Measurements from ENCODE around the gene MAP3K6.

MAP3K6 gene

DNA sequence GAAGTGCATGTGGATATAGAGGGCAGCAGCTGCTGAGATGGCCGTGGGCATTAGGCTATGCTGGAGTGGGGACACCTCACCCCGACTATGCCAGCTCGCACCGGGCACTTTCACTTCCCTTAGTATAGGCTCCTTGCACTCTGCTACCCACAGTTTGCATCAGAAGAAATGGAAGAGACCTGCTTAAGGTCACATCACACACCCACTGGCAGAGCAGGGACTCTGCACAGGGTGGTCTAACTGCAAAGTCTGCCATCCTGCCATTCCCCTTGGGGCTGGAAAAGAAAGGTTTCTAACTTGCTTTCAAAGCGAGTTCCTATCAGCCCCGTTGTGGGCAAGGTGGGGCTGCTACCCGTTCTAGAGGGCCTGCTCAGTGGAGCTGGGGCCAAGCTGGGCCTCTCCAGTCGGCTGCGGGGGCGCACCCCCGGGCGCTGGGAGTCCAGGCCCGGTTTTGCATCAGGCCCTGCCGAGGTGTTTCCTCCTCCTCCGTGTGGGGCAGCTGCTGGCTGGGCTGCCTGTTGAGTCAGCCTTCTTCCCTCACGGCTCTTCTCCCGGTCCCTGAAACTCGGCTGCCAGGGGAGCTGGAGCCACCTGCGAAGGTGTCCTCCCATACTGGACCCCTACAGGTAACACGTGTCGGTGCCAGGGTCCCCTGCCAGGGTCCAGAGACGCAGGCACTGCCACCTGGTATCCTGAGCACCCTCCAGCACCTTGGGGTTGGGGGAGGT is 25.1 kb downstream of the MAP3K6 start, which contains the start of gene SYTL1:
Gene SYTL1, plus strand, starts transcription at position 498 of the 728 bp plus-strand sequence. CDS start 3,313 bp downstream, outside the sequence.
- DNase-seq (ENCODE audit: low read depth) = peak; percentile 64
- peak within 1 kb of the TSS; percentile 47 for H3K4me3 ChIP-seq (ENCODE audit: low read depth, low read length)
- TF ChIP-seq, protein P1, sequence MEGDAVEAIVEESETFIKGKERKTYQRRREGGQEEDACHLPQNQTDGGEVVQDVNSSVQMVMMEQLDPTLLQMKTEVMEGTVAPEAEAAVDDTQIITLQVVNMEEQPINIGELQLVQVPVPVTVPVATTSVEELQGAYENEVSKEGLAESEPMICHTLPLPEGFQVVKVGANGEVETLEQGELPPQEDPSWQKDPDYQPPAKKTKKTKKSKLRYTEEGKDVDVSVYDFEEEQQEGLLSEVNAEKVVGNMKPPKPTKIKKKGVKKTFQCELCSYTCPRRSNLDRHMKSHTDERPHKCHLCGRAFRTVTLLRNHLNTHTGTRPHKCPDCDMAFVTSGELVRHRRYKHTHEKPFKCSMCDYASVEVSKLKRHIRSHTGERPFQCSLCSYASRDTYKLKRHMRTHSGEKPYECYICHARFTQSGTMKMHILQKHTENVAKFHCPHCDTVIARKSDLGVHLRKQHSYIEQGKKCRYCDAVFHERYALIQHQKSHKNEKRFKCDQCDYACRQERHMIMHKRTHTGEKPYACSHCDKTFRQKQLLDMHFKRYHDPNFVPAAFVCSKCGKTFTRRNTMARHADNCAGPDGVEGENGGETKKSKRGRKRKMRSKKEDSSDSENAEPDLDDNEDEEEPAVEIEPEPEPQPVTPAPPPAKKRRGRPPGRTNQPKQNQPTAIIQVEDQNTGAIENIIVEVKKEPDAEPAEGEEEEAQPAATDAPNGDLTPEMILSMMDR (IDR thresholded peaks at IDR 0.05; ENCODE audit: insufficient read depth, low read depth, low read length, missing control alignments) = no peak

DNA sequence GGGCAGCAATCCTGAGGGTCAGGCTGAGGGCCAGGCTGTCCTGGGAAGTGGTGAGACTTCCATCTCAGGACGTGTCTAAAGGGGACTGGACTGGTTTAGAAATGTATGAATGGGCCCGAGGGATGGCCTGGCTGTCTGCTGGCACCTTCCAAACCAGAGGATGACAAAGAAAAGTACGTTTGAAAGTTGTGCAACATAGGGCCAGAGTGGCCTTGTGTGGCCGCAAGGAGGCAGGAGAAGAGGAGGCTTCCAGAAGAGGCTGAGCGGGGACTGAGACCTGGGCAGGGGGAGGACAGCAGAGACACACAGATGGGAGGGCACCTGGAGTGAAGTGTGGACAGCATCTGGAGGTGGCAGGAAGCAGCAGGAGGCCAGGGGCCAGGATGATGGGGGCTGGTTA is 27.5 kb downstream of the MAP3K6 start:
- H3K4me3 ChIP-seq (ENCODE audit: low read depth, low read length) = no peak overlapping the region
- DNase-seq (ENCODE audit: low read depth) = no peak
- TF ChIP-seq, protein P1 (IDR thresholded peaks at IDR 0.05; ENCODE audit: insufficient read depth, low read depth, low read length, missing control alignments) = no peak

DNA sequence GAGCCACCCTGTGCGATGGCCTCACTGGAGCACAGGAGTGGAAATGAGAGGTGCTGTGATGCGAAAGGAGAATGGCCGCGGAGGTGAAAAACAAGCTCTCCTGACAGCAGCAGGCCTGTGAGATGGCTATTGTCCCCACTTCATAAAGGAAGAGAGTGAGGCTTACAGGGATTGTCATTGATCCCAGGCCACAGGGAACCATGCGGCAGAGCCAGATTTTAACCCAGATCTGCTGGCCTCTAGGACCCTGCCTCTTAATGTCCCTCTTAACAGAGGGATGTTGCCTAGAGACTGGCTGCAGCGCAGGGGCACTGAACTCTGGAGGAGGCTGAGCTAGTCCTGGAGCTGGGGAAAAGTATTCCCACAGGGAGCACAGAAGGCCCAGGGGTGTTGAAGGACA is 28.0 kb downstream of the MAP3K6 start:
- TF ChIP-seq, protein P1 (IDR thresholded peaks at IDR 0.05; ENCODE audit: insufficient read depth, low read depth, low read length, missing control alignments) = no peak
- H3K4me3 ChIP-seq (ENCODE audit: low read depth, low read length) = no peak overlapping the region
- no peak for DNase-seq (ENCODE audit: low read depth)

DNA sequence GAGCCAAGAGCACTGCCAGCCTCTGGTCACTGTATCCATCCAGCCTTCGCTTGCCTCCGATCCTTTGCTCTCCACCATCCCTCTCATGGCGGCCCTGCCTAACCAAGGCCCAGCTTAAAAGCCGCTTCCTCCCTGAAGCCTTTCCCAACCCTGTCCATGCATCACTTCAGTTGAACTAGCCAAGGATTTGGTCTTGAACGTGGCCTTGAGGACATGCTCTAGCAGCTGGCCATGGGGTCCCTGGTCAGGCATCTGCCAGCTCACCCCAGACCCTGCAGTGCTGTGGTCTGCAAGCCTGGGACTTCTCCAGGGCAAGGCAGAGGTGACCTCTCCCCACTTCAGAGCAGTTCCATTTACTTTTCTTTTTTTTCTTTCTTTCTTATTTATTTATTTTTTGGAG is 30.0 kb downstream of the MAP3K6 start:
- DNase-seq (ENCODE audit: low read depth) = no peak
- H3K4me3 ChIP-seq (ENCODE audit: low read depth, low read length) = no peak overlapping the region
- TF ChIP-seq, protein P1 (IDR thresholded peaks at IDR 0.05; ENCODE audit: insufficient read depth, low read depth, low read length, missing control alignments) = no peak

DNA sequence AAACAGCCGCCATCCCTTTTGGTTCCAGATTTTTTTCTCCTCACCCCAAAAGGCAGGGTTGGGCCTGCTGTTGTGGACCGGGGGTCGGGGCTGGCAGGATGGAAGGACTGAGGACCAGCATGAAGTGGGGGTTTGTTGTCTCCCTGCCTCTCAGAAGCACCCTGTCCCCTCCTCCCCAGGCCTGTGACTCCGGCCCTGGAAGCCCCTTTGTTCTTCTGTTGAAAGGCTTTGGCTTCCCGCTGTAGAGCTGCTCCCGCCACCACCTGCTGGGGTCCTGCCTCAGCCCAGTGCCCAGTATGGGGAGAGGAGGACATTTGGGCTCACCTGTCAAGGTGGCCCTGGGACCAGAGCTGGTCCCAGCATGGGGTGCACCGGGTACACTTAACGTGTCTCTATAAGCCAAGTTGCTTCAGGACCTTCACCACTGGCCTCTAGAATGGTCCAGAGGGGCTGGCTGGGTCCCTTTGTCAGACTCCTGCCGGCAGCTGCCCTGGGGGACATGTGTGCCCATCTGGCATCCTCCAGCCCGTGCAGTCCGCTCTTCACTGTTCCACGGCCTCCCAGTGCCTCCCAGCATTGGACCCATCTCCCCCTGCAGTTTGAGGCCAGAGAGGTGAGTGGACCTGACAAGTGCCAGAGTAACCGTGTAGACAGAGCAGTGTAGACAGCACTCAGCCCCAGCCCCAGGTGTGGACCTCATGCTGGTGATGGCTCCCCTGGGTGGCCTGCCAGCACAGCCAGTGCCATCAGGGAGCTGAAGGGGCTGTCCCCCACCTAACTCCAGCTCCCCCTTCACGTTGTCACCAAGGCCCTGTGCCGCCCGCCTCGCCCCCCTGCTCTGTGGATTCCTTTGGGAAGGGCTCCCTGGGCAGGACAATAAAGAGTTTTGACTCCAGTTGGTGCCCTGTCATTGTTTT is 31.0 kb downstream of the MAP3K6 start:
- TF ChIP-seq, protein P1 (IDR thresholded peaks at IDR 0.05; ENCODE audit: insufficient read depth, low read depth, low read length, missing control alignments) = no peak
- no peak for DNase-seq (ENCODE audit: low read depth)
- no peak overlapping the region for H3K4me3 ChIP-seq (ENCODE audit: low read depth, low read length)

DNA sequence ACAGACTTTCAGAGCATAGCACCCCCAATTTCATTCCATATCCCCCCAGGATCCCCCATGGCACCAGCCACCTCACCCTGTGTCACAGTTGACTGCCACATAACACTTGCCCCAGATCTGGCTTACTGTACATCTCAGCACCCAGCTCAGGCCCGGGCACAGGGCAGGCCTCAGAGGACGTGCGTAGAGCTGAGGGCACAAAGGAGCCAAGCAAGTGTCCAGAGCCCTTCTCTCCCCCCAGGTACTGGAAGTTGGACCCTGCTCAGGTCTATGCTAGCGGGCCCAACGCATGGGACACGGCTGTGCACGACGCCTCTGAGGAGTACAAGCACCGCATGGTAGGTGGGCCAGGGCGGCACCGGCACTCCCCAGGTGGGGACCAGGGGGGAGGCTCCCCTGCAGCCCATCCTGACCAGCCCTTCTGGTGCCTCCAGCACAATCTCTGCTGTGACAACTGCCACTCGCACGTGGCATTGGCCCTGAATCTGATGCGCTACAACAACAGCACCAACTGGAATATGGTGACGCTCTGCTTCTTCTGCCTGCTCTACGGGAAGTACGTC is 33.0 kb downstream of the MAP3K6 start:
- TF ChIP-seq, protein P1 (IDR thresholded peaks at IDR 0.05; ENCODE audit: insufficient read depth, low read depth, low read length, missing control alignments) = no peak
- H3K4me3 ChIP-seq (ENCODE audit: low read depth, low read length) = no peak overlapping the region
- DNase-seq (ENCODE audit: low read depth) = no peak
